ENCODE measurements around the gene TBC1D17.

The TBC1D17 gene

DNA sequence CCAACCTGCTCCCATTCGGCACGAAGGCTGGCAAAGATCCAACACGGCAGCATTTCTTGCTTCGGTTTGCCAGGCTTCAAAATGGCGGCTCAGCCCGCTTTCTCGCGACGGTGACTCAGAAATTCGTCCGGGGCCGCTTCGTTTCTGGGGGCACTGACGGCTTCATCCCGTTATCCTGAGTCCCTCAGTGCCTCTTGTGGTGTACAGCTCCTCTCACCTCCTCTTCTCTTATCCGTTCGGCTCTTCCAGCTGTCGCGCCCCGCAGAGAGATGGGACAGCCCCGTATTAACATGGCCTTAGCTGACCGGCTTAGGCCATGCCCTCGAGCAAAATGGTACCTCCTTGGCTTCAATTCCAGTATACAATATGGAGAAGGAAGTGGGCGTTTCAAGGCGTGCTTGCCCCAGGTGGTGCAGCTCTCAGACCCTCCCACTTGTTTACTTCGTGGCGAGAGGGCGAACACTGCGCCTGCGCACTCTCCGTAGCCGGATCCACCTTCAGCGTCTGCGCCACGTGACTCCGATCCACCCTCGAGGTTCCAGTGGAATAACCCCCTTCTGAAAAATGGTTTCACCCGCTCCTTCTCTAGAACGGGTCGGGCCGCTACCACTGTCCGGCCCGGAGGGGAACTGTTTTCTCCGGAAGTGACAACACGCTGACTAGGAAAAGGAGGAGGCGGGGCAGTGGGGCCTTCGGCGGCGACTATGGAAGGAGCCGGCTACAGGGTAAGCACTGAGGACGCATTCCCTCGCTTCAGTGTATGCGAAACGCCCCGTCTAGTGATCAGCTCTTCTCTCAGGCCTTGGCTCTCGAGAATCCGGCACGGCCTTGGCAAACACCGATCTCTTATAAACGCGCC, at the start of gene TBC1D17, which contains the start of gene AKT1S1:
Gene TBC1D17 (plus strand): TSS at position 683 of the 859 bp plus-strand sequence. CDS start 22 bp downstream, at position 705.
Gene AKT1S1 (minus strand): TSS at position 336 of the 859 bp plus-strand sequence. CDS start 4,060 bp downstream, outside the sequence.
- Histone ChIP-seq H3K4me3 (peak within 1 kb of the TSS; percentile 78 to 98 (median 89)), H3K27ac (peak within 1 kb of the TSS; percentile 94 to 100 (median 100))

DNA sequence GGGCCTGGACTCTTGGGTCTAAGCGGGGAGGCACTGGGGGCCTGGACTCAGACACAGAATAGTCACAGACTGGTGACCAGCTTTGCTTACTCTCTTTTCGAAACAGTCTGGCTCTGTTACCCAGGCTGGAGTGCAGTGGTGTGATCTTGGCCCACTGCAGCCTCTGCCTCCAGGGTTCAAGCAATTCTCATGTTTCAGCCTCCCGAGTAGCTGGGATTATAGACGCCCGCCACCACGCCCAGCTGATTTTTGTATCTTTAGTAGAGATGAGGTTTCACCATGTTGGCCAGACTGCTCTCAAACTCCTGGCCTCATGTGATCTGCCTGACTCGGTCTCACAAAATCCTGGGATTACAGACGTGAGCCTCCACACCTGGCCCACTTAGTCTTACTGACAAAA, 48.3 kb upstream of the TBC1D17 start:
- Histone ChIP-seq H3K4me3 (no peak overlapping the region), H3K27ac (no peak overlapping the region)

DNA sequence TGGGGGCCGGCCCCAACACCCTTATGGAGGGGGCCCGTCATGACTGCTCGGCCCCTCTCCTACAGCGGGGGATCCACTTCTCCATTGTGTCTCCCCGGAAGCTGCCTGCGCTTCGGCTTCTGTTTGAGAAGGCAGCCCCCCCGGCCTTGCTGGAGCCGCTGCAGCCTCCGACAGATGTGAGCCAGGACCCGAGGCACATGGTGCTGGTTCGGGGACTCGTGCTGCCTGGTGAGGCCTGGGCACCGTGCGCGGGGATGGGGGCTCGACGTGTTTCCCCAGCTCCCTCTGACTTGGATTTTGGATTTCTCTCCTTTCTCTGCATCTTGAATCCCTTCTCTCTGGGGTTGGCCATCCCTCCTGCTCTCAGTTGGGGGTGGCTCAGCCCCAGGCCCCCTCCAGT, 47.8 kb upstream of the TBC1D17 start:
- Histone ChIP-seq H3K27ac (no peak overlapping the region), H3K4me3 (no peak overlapping the region)

- no peak overlapping the region for H3K4me3 ChIP-seq
- H3K27ac ChIP-seq, result no peak overlapping the region
These were observed 46.7 kb upstream of the TBC1D17 start for GRCh38 chr19:49830766-49831165.

GRCh38 chr19:49831592-49831991, 45.9 kb upstream of the TBC1D17 start:
- H3K27ac ChIP-seq, result no peak overlapping the region
- no peak overlapping the region for H3K4me3 ChIP-seq

DNA sequence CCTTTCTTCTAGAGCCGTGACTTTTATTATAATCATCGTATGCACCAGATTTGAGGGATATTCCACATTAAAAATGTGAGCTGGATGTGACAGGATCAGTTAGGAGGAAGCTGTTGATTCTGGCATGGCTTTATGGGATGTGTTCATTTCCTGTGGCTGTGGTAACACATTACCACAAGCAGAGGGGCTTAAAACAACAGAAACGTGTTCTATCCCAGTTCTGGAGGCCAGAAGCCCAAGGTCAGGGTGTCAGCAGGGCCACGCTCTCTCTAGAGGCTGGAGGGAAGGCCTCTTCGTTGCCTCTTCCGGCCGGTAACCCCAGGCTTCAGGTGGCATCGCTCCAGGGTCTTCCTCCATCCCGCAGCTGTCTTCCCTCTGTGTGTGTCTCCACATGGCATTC, 44.9 kb upstream of the TBC1D17 start:
- H3K4me3 ChIP-seq, result no peak overlapping the region
- no peak overlapping the region for H3K27ac ChIP-seq

GRCh38 chr19:49833599-49833998, 43.9 kb upstream of the TBC1D17 start:
- H3K27ac ChIP-seq, result no peak overlapping the region

GRCh38 chr19:49835562-49835961, 41.9 kb upstream of the TBC1D17 start:
- no peak overlapping the region for H3K4me3 ChIP-seq
- H3K27ac ChIP-seq, result no peak overlapping the region

More at GRCh38 chr19:49833599-49833998, 43.9 kb upstream of the TBC1D17 start:
- H3K4me3 ChIP-seq, result no peak overlapping the region

DNA sequence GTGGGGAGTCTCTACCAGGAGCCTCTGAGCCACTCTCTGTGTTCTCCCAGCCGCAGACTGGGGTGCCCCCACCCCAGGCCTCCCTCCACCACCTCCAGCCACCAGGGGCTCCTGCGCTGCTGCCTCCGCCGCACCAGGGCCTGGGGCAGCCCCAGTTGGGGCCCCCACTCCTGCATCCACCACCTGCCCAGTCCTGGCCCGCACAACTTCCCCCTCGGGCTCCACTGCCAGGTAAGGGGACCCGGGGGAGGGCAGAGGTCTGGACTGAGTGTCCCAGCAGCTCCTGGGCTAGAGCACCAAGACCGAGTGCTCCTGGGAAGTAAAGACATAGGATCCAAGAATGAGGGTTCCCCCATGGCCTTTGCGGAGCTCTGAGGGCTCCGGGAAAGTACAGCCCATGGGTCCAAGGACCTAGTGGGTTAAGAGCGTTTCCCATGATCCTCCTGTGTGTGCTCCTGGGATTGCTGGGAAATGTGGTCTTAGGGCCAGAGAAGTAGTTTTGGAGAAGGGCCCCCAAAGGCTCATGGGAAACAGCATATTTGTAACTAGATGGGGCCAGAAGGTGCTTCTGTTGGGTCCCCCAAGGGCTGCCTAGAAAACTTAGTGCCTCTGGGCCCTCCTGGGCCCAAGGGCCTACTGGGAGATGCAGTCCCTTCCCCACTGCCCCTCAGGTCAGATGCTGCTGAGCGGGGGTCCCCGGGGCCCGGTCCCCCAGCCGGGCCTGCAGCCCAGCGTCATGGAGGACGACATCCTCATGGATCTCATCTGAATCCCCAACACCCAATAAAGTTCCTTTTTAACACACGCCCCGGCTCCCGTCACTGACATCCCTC, 41.1 kb upstream of the TBC1D17 start:
- Histone ChIP-seq H3K4me3 (no peak overlapping the region), H3K27ac (no peak overlapping the region)

- Histone ChIP-seq H3K27ac (no peak overlapping the region), H3K4me3 (no peak overlapping the region)
These were observed 40.5 kb upstream of the TBC1D17 start for GRCh38 chr19:49837009-49837310.

GRCh38 chr19:49837425-49837824, 40.1 kb upstream of the TBC1D17 start:
- no peak overlapping the region for H3K27ac ChIP-seq
- H3K4me3 ChIP-seq, result no peak overlapping the region

- Histone ChIP-seq H3K27ac (no peak overlapping the region), H3K4me3 (no peak overlapping the region)
These were observed 38.5 kb upstream of the TBC1D17 start for GRCh38 chr19:49838885-49839588.

- Histone ChIP-seq H3K4me3 (no peak overlapping the region), H3K27ac (no peak overlapping the region)
These were observed 37.8 kb upstream of the TBC1D17 start for GRCh38 chr19:49839713-49840112.

DNA sequence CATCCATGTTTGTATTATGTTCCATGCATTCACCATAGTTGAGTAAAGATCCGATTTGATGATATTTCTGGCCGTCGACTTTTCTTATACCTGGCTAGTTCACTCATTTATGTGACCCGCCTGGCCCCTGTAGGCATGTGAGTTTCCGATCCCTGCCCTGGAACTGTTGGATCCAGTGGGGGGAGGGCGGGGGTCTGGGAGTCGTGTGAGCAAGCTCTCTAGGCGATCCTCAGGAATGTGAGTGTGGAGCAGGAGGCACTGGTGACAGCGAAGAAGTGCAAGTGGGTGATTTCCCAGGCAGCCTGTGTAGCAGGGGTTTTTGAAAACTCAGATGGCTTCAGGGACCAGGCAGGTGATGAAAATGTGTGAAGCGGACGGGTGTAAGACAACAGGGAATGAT, 37.2 kb upstream of the TBC1D17 start:
- Histone ChIP-seq H3K4me3 (no peak overlapping the region), H3K27ac (no peak overlapping the region)

GRCh38 chr19:49840736-49841249, 36.7 kb upstream of the TBC1D17 start:
- H3K4me3 ChIP-seq, result no peak overlapping the region
- H3K27ac ChIP-seq, result no peak overlapping the region

GRCh38 chr19:49843265-49843664, 34.2 kb upstream of the TBC1D17 start:
- H3K27ac ChIP-seq, result peak overlapping the region in 2 of 21 experiments; percentile 23 to 46
- no peak overlapping the region for H3K4me3 ChIP-seq

DNA sequence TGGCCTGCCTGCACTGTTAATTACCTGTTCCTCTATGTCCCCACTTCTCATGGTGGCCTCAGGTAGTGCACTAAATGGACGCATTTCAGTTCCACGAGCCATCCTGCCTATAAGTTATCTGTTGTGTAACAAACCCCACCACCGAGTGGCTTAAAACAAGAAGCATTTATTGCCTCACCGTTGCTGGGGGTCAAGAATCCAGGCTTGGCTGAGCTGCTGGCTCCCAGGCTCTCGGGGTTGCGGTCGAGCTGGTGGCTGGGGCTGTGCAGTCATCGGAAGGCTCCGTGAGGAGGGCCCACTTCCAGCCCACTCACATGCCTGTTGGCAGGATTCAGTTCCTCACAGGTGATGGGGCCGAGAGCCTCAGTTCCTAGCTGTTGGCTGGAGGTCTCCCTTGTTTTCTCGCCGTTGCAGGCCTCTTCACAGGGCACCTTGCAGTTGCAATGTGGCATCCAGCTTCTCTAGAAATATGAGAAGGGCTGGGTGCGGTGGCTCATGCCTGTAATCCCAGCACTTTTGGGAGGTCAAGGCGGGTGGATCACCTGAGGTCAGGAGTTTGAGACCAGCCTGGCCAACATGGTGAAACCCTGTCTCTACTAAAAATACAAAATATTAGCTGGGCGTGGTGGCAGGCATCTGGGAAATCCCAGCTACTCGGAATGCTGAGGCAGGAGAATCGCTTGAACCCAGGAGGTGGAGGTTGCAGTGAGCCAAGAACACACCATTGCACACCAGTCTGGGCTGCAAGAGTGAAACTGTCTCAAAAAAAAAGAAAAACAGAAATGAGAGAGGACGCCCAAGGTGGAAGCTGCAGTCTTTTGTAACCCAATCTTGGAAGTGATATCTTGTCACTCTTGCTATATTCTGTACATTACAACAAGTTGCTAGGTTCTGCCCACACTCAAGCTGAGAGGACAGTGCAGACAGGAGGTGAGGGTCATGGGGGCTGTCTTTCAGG, 33.1 kb upstream of the TBC1D17 start:
- Histone ChIP-seq H3K4me3 (no peak overlapping the region), H3K27ac (no peak overlapping the region)

DNA sequence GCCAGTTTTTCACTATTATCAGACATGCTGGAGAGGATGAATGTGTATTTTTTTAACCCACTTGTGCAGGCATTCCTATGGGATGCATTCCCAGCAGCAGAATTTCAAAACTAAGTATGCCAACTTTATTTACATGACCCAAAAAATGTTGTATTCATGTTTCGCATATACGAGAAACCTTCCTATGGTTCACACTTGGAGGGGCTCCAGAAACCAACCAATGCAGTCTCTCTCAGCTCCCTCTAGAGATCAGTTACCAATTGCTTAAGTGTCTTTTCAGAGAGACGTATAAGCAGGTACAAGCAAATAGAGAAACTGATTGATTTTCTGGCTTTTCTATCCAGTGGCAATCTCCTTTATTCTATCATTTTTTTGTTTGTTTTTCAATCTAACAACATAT, 32.1 kb upstream of the TBC1D17 start:
- Histone ChIP-seq H3K27ac (no peak overlapping the region), H3K4me3 (no peak overlapping the region)

DNA sequence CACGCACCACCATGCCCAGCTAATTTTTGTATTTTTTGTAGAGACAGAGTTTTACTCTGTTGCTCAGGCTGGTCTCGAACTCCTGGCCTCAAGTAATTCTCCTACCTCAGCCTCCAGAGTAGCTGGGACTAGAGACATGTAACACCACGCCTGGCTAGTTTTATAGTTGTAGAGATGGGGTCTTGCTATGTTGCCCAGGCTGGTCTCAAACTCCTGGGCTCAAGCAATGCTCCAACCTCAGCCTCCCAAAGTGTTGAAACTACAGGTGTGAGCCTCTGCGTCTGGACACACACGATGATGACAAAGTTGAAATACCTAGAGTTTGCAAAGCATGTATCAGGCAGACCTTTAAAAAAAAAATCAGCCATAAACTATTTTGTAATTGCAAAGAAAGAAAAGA, 31.1 kb upstream of the TBC1D17 start:
- H3K4me3 ChIP-seq, result no peak overlapping the region
- no peak overlapping the region for H3K27ac ChIP-seq
